ENCODE results near the gene KREMEN2.
"Not testable (repeated sequence)": the region's sequence is repeated elsewhere in the genome, so short reads cannot be mapped to it uniquely, and the experiment has no call there.

Gene KREMEN2

DNA sequence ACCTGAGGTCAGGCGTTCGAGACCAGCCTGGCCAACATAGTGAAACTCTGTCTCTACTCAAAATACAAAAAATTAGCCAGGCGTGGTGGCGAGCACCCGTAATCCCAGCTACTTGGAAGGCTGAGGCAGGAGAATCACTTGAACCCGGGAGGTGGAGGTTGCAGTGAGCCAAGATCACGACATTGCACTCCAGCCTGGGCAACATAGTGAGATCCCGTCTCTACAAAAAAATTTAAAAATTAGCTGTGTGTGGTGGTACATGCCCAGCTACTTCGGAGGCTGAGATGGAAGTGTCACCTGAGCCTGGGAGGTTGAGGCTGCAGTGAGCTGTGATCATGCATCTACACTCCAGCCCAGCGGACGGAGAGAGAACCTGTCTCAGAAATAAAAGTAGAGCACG is 20.4 kb upstream of the KREMEN2 start:
- DNase-seq = not testable (repeated sequence)

- no peak for DNase-seq
These were observed 17.4 kb upstream of the KREMEN2 start for GRCh38 chr16:2946649-2947048.

DNA sequence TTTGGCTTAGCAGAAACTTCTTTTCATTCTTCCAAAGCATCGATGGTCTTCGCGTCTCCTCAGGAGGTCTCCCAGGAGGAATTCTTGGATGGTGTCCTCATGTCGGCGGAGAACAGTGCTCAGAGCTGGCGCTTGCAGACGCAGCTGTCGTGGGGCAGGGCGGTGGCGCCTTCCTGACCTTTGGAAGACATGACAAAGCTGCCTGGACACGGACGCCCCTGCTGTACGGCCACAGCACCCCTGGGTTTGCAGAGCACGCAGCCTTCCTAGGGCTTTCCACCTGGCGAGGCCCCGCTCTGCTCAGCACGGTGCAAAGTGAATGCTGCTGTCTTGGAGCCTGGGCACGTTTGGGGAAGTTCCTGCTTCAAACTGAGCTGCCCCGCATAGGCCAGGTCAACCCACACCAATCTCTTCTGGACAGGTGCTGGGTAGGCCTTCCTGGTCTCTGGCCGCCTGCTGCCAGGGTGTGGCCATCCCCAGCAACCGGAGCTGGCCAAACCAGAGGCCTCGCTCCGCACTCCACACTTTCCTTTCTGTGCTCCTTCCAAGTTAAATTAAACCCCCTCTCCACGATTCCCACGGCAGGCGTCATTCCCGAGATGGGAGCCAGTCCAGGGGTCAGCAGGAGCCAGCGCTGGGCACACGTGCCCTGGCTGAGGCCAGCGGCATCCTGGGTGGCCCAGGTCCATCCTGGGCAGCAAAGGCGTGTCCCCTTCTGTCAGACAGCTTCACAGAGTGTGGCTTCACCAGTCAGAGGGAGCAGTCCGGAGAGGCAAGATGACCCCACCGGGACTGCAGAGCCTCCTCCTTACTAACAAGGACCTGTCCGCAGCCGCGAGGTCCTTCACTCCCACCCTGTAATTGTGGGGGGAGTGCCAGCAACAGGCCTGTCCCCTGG is 15.0 kb upstream of the KREMEN2 start:
- no peak for DNase-seq

GRCh38 chr16:2949705-2950352 is 14.2 kb upstream of the KREMEN2 start:
- no peak for DNase-seq

DNA sequence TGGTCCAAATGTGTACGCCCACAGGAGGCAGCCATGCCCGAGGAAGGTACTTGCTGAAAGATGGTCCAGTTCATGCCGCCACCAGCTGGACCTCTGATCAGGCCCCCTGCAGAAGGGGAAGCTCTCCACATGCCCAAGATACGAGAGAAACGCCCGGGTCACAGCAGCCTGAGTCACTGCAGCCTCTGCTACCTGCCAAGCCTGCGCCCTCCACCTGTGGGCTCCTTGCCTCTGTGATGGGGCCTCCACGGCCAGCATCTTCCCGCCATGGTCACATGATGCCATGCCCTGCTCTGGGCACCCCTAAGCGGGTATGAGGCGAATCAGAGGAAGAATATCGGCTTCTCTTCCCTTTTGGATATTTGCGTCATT is 13.7 kb upstream of the KREMEN2 start:
- no peak for DNase-seq

GRCh38 chr16:2950773-2951172 is 13.3 kb upstream of the KREMEN2 start:
- DNase-seq = no peak

DNA sequence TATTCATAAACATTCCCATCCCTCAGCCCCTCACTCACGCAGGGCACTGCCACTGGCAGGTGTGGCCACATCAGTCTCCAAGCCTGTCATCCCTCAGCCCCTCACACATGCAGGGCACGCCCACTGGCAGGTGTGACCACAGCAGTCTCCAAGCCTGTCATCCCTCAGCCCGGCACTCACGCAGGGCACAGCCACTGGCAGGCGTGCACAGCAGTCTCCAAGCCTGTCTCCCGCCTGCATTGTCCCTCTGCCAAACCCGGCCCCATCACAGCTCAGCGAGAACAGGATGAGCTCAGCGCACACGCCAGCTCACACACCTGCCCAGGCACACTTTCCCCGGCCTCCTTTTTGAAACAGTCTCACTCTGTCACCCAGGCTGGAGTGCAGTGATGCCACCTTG is 11.4 kb upstream of the KREMEN2 start:
- DNase-seq = peak; percentile 71

DNA sequence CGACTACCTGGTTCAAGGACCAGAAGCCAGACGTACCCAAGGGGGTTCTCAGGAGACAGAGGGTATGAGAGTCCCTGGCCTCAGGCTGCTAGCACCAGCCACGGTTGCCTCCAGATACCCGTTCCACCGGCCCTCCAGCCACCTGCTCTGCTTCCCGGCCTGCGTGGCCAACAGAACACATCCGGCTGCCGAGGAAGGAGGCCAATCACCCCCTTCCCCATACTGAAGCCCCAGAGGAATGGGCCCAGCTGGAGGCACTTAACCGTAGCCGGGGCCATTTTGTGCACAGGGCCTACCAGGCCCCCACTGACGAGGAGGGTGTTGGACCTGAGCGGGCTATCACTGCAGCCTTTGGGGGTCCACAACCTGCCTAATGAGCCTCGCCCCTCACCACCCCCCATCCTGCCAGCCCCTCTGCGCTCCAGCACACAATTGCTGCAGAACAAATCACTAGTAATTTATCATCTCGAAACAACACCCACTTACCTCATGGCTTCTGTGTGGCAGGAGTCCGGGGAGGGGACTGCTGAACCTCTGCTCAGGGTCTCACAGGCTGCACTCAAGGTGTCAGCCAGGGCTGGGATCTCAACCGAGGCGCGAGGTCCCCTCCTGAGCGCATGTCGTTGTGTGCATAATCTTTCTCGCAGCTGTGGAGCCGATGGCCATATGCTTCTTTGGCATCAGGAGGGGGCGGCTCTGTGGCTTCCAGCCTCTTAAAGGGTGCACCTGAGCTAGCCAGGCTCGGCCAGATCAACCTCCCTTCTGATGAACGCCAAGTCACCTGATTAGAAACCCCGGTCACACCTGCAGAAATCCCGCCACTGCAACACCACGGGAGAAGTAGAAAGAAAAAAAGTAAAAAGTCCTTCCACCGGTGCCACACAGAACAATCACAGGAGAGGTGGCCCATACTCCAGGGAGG is 10.1 kb upstream of the KREMEN2 start:
- no peak for DNase-seq

DNA sequence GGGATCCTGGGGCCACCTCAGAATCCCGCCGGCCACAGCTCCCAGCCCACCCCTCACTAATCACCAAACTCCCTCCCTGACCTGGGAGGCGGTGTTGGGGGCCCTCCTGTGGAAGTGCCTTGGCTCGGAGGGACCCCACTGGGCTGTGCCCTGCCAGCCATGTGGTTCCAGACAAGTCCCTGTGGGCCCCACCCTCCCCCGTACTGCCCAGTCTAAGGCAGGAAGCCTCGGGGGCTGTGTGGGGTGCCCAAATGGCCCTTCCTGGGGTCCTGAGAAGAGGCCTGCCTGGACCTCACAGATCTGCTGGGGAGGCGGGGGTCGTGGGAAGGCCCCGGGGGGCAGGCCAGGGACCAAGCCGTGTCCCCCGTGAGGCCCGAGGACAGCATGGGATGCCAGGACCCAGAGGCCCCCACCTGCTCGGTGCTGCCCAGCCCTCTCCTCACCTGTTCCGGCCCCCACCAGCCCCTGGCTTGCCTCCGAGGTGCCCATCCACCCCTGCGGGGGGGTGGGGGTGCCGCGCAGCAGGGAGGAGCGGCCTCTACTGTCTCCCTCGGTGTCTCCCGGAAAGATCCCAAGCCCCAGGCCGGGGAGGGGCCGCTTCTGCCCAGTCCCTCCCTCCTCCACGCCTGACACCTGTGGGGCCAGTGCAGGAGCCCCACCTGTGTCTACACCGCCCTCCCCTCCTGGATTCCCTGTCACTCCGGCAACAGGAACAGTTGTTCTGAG is 9.3 kb upstream of the KREMEN2 start:
- no peak for DNase-seq

GRCh38 chr16:2955438-2955778 is 8.7 kb upstream of the KREMEN2 start:
- no peak for DNase-seq

GRCh38 chr16:2955779-2956578 is 8.1 kb upstream of the KREMEN2 start:
- DNase-seq = no peak

DNA sequence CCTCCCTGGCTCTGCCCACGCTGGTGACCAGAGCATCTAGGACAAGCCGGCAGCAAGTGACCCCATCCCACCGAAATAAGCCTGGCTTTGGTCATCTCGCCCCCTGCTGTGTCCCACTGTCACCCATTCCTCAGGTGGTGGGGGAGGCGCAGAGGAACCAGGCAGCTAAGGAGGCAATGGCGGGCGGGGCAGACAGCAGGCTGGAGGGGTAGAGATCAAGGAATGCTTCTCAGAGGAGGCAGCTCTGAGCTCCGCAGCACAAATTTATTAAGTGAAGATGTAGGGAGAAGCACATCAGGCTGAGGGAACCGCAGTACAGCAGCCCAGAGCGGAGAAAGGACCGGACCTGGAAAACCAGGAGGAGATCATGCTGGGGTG is 7.5 kb upstream of the KREMEN2 start:
- no peak for DNase-seq

DNA sequence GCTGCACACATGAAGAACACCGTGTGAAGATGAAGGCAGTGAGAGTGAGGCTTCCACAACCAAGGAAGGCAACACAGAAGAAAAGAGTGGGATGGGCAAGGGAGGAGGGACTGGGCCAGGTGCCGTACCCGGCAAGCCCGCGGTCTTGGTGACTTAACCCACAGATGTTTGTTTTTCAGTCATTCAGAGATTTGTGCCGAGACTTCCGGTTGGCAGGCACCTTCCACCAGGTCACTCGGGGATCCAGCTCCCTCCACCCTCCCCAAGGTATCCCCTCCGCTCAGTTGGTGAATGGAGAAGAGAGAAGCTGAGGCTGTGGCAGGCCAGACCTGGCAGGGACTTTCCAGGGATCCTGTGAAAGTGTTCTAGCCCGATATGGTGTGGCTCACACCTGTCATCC is 4.9 kb upstream of the KREMEN2 start:
- no peak for DNase-seq

DNA sequence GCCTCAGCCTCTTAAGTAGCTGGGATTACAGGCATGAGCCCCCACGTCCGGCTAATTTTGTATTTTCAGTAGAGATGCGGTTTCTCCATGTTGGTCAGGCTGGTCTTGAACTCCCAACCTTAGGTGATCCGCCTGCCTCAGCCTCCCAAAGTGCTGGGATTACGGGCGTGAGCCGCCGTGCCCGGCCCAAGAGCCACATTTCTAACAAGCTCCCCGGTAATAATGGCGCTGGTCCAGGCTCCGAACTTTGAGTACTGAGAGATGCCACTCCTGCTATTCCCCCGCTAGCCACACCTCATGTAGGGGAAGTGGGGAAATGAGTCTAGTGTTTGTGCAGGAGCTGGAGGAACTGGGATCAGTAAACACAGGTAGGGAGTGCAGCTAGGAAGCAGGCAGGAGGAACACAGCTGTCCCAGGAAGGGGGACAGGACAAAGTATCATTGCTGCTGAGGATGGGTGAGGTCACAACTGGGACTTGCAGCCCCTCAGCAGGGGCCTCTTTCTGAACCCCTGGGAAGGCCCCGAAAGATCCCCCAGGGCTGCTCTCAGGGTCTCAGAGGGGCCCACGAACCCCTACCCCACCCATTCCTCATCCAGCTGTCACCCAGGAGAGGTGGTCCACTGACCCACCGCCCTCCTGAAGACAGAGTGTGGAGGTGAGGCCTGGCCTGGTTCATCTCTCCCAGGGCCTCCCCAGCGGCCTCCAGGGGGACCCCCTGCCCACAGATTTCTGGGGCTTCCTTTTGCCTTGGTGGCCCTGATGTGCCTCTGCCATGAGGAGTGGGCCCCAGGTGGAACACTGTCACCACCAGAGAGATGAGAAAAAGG is 3.7 kb upstream of the KREMEN2 start:
- no peak for DNase-seq

DNA sequence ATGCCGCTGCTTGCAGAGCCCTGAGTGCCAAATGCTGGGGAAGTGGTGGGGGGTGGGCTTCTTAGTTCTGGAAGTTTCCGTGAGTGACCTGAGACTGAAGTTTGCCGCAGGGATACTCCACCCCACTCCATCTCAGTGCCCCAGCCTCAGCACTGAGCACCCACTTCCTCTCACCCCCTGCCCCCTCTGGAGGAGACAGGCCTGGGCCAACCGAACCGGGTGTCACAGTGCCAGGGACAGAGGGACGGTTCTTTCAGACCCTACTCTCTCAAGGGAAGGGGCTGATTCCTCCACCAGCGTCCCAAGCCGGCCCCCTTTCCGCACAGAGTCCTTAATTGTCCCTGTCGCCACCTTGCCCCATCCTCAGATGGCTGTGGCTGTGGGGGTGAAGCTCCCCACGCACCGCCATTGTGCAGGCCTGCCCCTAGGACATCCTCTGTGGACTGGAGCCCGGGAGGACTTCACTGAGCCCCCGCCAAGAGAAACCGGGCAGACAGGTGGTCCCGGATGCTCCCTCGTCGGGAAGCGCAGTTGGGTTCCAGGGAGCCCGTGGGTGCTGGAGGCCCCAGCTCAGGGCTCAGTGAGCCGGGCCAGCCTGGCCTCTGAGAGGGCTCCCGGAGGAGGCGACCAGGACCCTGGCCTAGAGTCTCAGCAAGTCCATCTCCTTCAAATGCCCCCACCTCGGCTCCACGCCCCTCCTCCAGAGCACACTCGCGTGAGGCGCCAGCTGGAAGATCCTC is 1.6 kb upstream of the KREMEN2 start:
- no peak for DNase-seq

DNA sequence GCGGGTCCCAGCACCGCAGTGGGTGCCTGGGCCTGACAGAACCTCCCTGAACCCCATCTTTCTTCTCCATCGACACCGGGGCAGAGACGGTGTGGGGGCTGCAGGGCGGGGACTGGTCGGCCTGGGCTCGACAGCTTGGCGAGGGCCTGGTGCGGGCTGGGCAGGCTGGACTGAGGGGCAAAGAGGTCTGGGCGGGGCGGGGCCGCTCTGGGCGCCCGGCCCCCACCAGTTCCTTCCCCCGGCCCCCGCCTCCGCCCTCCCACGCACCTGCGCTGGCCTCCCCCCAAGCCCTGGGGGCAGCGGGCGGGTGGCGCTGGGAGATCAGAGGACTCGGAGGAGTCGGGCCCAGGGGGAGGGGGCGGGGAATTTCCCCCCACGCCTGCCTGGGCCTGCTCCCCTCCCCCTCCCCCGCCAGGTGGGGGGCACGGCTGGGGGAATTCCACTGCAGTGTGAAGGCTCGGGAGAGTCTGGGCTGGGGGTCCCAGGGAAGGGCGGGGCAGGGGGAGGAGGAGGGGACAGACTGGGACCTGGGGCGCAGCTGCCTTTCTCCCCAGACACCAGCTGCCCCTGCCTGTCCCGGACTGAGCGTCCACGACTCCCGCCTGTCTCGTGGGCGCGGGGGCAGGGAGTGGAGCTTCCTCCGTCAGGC is 877 bp upstream of the KREMEN2 start:
- DNase-seq = no peak

DNA sequence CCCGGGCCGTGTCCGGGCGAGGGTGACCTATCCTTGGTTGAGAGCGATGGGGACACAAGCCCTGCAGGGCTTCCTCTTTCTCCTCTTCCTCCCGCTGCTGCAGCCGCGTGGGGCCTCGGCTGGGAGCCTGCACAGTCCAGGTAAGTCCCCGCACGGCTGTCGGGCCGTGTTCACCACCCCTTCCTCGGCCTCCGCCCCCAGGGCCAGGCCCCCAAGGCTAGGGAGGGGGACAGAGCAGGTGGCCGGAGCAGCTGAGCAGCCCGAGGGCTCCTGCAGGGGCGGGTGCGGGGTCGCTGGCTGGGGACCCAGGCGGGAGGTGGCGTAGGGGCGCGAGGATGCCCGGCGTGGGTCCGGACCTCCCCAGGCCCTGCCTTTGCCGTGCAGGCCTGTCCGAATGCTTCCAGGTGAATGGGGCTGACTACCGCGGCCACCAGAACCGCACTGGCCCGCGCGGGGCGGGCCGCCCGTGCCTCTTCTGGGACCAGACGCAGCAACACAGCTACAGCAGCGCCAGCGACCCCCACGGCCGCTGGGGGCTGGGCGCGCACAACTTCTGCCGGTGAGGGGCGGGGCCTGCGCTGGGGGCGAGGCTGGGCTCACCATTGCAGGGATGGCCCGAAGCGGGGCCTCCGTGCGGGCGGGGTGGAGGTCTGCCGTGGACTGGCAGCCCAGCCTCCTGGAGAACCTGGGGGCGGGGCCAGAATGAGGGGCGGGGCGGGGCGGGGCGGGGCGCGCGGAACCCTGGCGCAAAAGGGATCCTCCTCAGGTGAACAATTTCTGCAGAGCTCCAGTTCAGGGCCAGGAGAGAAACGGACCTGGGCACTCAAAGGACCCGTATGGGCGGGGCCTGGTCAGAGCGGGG is 631 bp downstream of the KREMEN2 start:
- peak; percentile 50 for DNase-seq

DNA sequence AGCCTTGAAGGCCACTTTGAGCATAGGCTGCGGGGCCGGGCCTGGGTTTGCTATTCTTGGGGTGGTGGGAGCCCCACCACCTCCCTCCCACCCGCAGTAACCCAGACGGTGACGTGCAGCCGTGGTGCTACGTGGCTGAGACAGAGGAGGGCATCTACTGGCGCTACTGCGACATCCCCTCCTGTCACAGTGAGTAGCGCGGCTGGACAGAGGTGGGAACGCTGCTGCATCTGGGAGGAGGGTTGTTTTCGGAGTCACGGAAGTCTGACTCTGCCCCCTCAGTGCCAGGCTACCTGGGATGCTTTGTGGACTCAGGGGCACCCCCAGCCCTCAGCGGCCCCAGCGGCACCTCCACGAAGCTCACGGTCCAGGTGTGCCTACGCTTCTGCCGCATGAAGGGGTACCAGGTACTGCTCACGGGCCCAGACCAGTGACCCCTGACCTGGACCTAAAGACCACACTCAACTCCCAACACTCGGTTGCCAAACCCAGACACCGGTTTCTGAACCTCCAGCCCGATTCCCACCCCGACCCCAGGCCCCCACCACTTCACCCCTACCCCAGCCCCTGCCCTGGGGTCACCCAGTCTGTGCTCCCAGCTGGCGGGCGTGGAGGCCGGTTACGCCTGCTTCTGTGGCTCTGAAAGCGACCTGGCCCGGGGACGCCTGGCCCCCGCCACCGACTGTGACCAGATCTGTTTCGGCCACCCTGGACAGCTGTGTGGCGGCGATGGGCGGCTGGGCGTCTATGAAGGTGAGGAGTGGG is 2.1 kb downstream of the KREMEN2 start:
- DNase-seq = no peak

Data from NCI-H2107 (cell line).